Left ventricle myocardium inferior (tissue), 1 donor: ENCODE data around the gene P2RY13. TPM values are rescaled to one million over a fixed set of nuclear protein-coding genes. Genes with fewer than 3 reads are reported as not detected.

Experiments
- DNase-seq: peaks from one replicate; pipeline ENCODE4 v3.0.0-alpha.2; 2020
- H3K27ac ChIP-seq: fragments of 200-600 bp; replicated peaks from 2 replicates; pipeline ENCODE4 v1.8.0; 2021
- H3K27me3 ChIP-seq: fragments of 200-600 bp; 2 replicates; pipeline ENCODE4 v1.8.0; 2021; ENCODE audit warnings: low read depth
- H3K36me3 ChIP-seq: fragments of 200-600 bp; 2 replicates; pipeline ENCODE4 v1.8.0; 2021
- H3K4me1 ChIP-seq: fragments of 200-600 bp; 2 replicates; pipeline ENCODE4 v1.8.0; 2021
- H3K4me3 ChIP-seq: fragments of 200-600 bp; 2 replicates; pipeline ENCODE4 v1.8.0; 2021; ENCODE audit warnings: mild to moderate bottlenecking, moderate library complexity
- H3K9me3 ChIP-seq: fragments of 200-600 bp; replicated peaks from 2 replicates; pipeline ENCODE4 v1.8.0; 2021
- intact Hi-C: fragments of 100-400 bp; cut with micrococcal nuclease; formaldehyde crosslinking; loops from one replicate; pipeline ENCODE4 v1.11.0; 2022
- total RNA-seq: library from RNA; stranded (reverse); fragmentation: NEBNext Ultra II Directional; extraction: Animal tissue kit (Norgen Biotek cat#: 25700); gene quantifications from one replicate; pipeline ENCODE4 v1.2.1, GENCODE V29; 2021
- TF ChIP-seq, protein P1 (sequence below): fragments of 200-600 bp; IDR thresholded peaks from 2 replicates; pipeline ENCODE4 v1.8.0; 2021; ENCODE audit warnings: antibody characterized with exemption, mild to moderate bottlenecking, borderline replicate concordance
- donor health status: DM: no; HTN: yes; CAD: no; lungs with severe emphysema.

Gene P2RY13
- total RNA-seq, 1 donor from 2014 or later = 0.96 TPM

GRCh38 chr3:151305775-151306151 is 23.6 kb downstream of the P2RY13 start:
- no peaks in the 10 kb centered on the region for H3K36me3 ChIP-seq
- no peak overlapping the region for H3K4me3 ChIP-seq
- H3K9me3 ChIP-seq = no peaks in the 10 kb centered on the region
- no peaks in the 10 kb centered on the region for H3K4me1 ChIP-seq
- peaks cover 5% of the 10 kb centered on the region for H3K27me3 ChIP-seq
- no peak overlapping the region for H3K27ac ChIP-seq
- no peak for DNase-seq
- intact Hi-C loops = no loop called here
- TF ChIP-seq, protein P1, sequence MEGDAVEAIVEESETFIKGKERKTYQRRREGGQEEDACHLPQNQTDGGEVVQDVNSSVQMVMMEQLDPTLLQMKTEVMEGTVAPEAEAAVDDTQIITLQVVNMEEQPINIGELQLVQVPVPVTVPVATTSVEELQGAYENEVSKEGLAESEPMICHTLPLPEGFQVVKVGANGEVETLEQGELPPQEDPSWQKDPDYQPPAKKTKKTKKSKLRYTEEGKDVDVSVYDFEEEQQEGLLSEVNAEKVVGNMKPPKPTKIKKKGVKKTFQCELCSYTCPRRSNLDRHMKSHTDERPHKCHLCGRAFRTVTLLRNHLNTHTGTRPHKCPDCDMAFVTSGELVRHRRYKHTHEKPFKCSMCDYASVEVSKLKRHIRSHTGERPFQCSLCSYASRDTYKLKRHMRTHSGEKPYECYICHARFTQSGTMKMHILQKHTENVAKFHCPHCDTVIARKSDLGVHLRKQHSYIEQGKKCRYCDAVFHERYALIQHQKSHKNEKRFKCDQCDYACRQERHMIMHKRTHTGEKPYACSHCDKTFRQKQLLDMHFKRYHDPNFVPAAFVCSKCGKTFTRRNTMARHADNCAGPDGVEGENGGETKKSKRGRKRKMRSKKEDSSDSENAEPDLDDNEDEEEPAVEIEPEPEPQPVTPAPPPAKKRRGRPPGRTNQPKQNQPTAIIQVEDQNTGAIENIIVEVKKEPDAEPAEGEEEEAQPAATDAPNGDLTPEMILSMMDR = no peak

- Histone ChIP-seq H3K36me3 (no peaks in the 10 kb centered on the region), H3K27ac (no peak overlapping the region), H3K27me3 (peaks cover 10% of the 10 kb centered on the region), H3K9me3 (no peaks in the 10 kb centered on the region), H3K4me1 (no peaks in the 10 kb centered on the region), H3K4me3 (no peak overlapping the region)
- TF ChIP-seq, protein P1 = no peak
- intact Hi-C loops = no loop called here
- no peak for DNase-seq
Measured at GRCh38 chr3:151305060-151305774, 24.1 kb downstream of the P2RY13 start.

- Histone ChIP-seq H3K9me3 (no peaks in the 10 kb centered on the region), H3K4me1 (no peaks in the 10 kb centered on the region), H3K4me3 (no peak overlapping the region), H3K27ac (no peak overlapping the region), H3K27me3 (peaks cover 18% of the 10 kb centered on the region), H3K36me3 (no peaks in the 10 kb centered on the region)
- intact Hi-C loops = no loop called here
- DNase-seq = no peak
- TF ChIP-seq, protein P1 = no peak
Measured at GRCh38 chr3:151303751-151304150, 25.6 kb downstream of the P2RY13 start.

DNA sequence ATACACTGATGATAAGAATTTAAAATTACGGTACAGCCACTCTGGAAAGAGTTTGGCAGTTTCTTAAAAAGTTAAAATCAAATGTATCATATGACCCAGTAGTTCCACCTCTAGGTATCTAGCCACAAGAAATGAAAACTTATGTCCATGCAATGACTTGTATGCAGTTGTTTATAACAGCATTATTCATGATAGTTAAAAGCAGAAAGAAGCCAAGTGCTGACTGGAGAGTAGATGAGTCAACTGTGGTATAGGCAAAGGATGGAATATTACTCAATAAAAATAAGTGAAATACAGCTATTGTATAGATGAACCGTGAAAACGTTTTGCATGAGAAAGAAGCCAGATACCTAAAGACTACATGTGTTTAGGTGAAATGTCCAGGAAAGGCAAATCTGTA is 27.6 kb downstream of the P2RY13 start:
- no peaks in the 10 kb centered on the region for H3K4me1 ChIP-seq
- no peaks in the 10 kb centered on the region for H3K9me3 ChIP-seq
- DNase-seq = no peak
- peaks cover 28% of the 10 kb centered on the region for H3K27me3 ChIP-seq
- intact Hi-C loops = no loop called here
- H3K36me3 ChIP-seq = no peaks in the 10 kb centered on the region
- TF ChIP-seq, protein P1 = no peak
- no peak overlapping the region for H3K4me3 ChIP-seq
- no peak overlapping the region for H3K27ac ChIP-seq

DNA sequence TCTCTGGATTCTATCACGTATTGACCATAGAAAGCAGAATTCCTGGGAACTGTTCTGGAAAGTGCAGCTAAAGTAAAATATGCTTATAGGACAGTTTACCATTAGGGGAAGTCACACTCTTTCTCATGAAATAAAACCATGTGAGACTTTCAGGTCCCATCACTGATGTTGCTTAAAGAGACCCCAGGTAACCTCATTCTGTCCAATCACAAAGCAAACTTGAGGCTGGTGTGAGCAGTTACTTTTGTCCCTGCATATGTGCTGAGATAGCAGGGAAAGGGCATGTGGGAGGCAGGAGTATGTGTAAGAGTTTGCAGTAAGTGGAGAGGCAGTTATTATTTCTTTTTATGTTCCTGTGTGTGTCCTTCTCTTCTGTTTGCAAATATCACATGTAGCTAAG is 28.8 kb downstream of the P2RY13 start:
- Histone ChIP-seq H3K4me1 (no peaks in the 10 kb centered on the region), H3K4me3 (no peak overlapping the region), H3K27me3 (peaks cover 28% of the 10 kb centered on the region), H3K9me3 (no peaks in the 10 kb centered on the region), H3K36me3 (no peaks in the 10 kb centered on the region), H3K27ac (no peak overlapping the region)
- no peak for DNase-seq
- intact Hi-C loops = no loop called here
- TF ChIP-seq, protein P1 = no peak
